MM.1S (cell line): ENCODE measurements around the gene SLC12A7.

ENCODE experiments used
- DNase-seq: peaks from one replicate; pipeline ENCODE4 v3.0.0-alpha.2; 2015
- H2AFZ ChIP-seq: fragments of 300-600 bp; sonication (generic); 2 replicates; pipeline ENCODE4 v1.6.0; 2016; ENCODE audit warnings: antibody characterized with exemption, low read length
- H3F3A ChIP-seq: fragments of 300-600 bp; sonication (generic); 2 replicates; pipeline ENCODE4 v1.6.1; 2016; ENCODE audit warnings: mild to moderate bottlenecking, antibody characterized with exemption, low read length, moderate library complexity, mixed read lengths; ENCODE audit not compliant: insufficient read depth
- H3K27ac ChIP-seq: fragments of 300-600 bp; sonication (generic); 2 replicates; pipeline ENCODE4 v1.5.1; 2016; ENCODE audit warnings: mild to moderate bottlenecking, low read length
- H3K27me3 ChIP-seq: fragments of 300-600 bp; sonication (generic); replicated peaks from 2 replicates; pipeline ENCODE4 v1.6.0; 2016; ENCODE audit warnings: low read length; ENCODE audit not compliant: insufficient read depth
- H3K36me3 ChIP-seq: fragments of 300-600 bp; sonication (generic); replicated peaks from 2 replicates; pipeline ENCODE4 v1.6.1; 2016; ENCODE audit warnings: mild to moderate bottlenecking, low read length, mixed read lengths; ENCODE audit not compliant: insufficient read depth
- H3K4me1 ChIP-seq: fragments of 300-600 bp; sonication (generic); 2 replicates; pipeline ENCODE4 v1.6.1; 2016; ENCODE audit warnings: low read length, mixed read lengths
- H3K4me2 ChIP-seq: fragments of 300-600 bp; sonication (generic); 2 replicates; pipeline ENCODE4 v1.6.0; 2016; ENCODE audit warnings: low read depth, low read length
- H3K4me3 ChIP-seq: fragments of 300-600 bp; sonication (generic); 2 replicates; pipeline ENCODE4 v1.5.1; 2016; ENCODE audit warnings: low read length, mixed read lengths
- H3K79me2 ChIP-seq: fragments of 300-600 bp; sonication (generic); 2 replicates; pipeline ENCODE4 v1.6.1; 2016; ENCODE audit warnings: mixed run types, low read length, mixed read lengths
- H3K9ac ChIP-seq: fragments of 300-600 bp; sonication (generic); 2 replicates; pipeline ENCODE4 v1.6.1; 2016; ENCODE audit warnings: low read length, mixed read lengths
- H3K9me2 ChIP-seq: fragments of 300-600 bp; sonication (generic); replicated peaks from 2 replicates; pipeline ENCODE4 v1.6.1; 2016; ENCODE audit warnings: mild to moderate bottlenecking, low read length, mixed read lengths; ENCODE audit not compliant: insufficient read depth
- H3K9me3 ChIP-seq: fragments of 300-600 bp; sonication (generic); replicated peaks from 2 replicates; pipeline ENCODE4 v1.6.1; 2016; ENCODE audit warnings: mild to moderate bottlenecking, low read length, mixed read lengths; ENCODE audit not compliant: insufficient read depth
- H4K20me1 ChIP-seq: fragments of 300-600 bp; sonication (generic); 2 replicates; pipeline ENCODE4 v1.6.1; 2016; ENCODE audit warnings: mild to moderate bottlenecking, low read length, moderate library complexity, mixed read lengths; ENCODE audit not compliant: insufficient read depth
- CTCF ChIP-seq: fragments of 300-600 bp; sonication (generic); IDR thresholded peaks from 2 replicates; pipeline ENCODE4 v1.5.1; 2016; ENCODE audit warnings: antibody characterized with exemption, low read length, mixed read lengths
- EZH2 ChIP-seq: fragments of 300-600 bp; sonication (generic); optimal IDR thresholded peaks from 2 replicates; pipeline ENCODE3; 2017; ENCODE audit warnings: low read depth, mild to moderate bottlenecking, antibody characterized with exemption, low read length, mixed read lengths
- EZH2phosphoT487 ChIP-seq: fragments of 300-600 bp; sonication (generic); IDR thresholded peaks from 2 replicates; pipeline ENCODE4 v1.6.1; 2018; ENCODE audit warnings: antibody characterized with exemption, low read length

Gene SLC12A7

DNA sequence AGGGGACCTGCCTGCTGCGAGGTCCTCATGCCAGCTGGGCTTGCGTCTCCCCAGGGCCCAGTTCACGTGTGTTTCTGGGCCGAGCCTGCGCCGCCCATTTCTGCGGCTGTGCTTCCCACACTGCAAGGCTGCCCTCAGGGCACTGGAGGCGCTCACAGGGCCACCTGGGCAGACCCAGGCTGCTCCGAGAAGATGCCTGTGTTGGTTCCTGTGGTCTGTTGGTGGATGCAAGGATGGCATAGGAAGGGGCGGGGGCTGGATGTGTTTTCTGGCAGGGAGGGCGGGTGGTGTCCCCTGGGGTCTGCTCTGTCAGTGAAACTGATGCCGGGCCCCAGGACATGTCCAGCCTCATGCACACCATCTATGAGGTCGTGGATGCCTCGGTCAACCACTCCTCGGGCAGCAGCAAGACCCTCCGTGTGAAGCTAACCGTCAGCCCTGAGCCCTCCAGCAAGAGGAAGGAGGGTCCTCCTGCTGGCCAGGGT lies 77.4 kb downstream of the SLC12A7 start:
- H3K79me2 ChIP-seq: peaks cover 17% of the 10 kb centered on the region; the same call in 1 of the 2 replicates
- no peak overlapping the region for H2AFZ ChIP-seq
- no peaks in the 10 kb centered on the region for H3K9me2 ChIP-seq
- no peaks in the 10 kb centered on the region for H3F3A ChIP-seq
- H3K27ac ChIP-seq: no peak overlapping the region
- no peak overlapping the region for H3K4me2 ChIP-seq
- H3K9ac ChIP-seq: no peak overlapping the region
- H3K27me3 ChIP-seq: peaks cover 25% of the 10 kb centered on the region
- no peak for DNase-seq
- no peaks in the 10 kb centered on the region for H3K36me3 ChIP-seq
- no peaks in the 10 kb centered on the region for H3K9me3 ChIP-seq
- H3K4me1 ChIP-seq: no peaks in the 10 kb centered on the region
- H4K20me1 ChIP-seq: no peaks in the 10 kb centered on the region
- TF ChIP-seq CTCF (no peak), EZH2 (no peak), EZH2phosphoT487 (no peak)
- H3K4me3 ChIP-seq: no peak overlapping the region

GRCh38 chr5:1033606-1034420 lies 78.0 kb downstream of the SLC12A7 start:
- H3K9me3 ChIP-seq: no peaks in the 10 kb centered on the region
- H3K4me2 ChIP-seq: no peak overlapping the region
- peaks cover 22% of the 10 kb centered on the region; the same call in 1 of the 2 replicates for H3K79me2 ChIP-seq
- no peaks in the 10 kb centered on the region for H3K4me1 ChIP-seq
- no peaks in the 10 kb centered on the region for H3F3A ChIP-seq
- no peak overlapping the region for H3K27ac ChIP-seq
- no peak overlapping the region for H3K4me3 ChIP-seq
- no peak overlapping the region for H2AFZ ChIP-seq
- TF ChIP-seq CTCF: no peak
- no peak for TF ChIP-seq EZH2
- no peak for TF ChIP-seq EZH2phosphoT487
- no peaks in the 10 kb centered on the region for H3K9me2 ChIP-seq
- H3K9ac ChIP-seq: no peak overlapping the region
- H4K20me1 ChIP-seq: no peaks in the 10 kb centered on the region
- H3K36me3 ChIP-seq: no peaks in the 10 kb centered on the region
- H3K27me3 ChIP-seq: peaks cover 25% of the 10 kb centered on the region
- no peak for DNase-seq

- Histone ChIP-seq H4K20me1 (no peaks in the 10 kb centered on the region), H3K27ac (no peak overlapping the region), H3K27me3 (peaks cover 25% of the 10 kb centered on the region), H3K4me1 (no peaks in the 10 kb centered on the region), H3K9ac (no peak overlapping the region), H3K4me3 (no peak overlapping the region), H2AFZ (no peak overlapping the region), H3K9me3 (no peaks in the 10 kb centered on the region), H3K4me2 (no peak overlapping the region), H3F3A (no peaks in the 10 kb centered on the region), H3K36me3 (no peaks in the 10 kb centered on the region), H3K9me2 (no peaks in the 10 kb centered on the region), H3K79me2 (peaks cover 26% of the 10 kb centered on the region)
- TF ChIP-seq CTCF (no peak), EZH2 (no peak), EZH2phosphoT487 (no peak)
- no peak for DNase-seq
Measured at GRCh38 chr5:1033178-1033577, 78.7 kb downstream of the SLC12A7 start.
